Osteocyte (in vitro differentiated cells): ENCODE data around the gene C11orf24. TPM values are rescaled to one million over a fixed set of nuclear protein-coding genes. Genes with fewer than 3 reads are reported as not detected.

Source experiments
- DNase-seq: peaks from one replicate; pipeline ENCODE4 v3.0.0; 2021; ENCODE audit warnings: mixed read lengths; ENCODE audit not compliant: unreplicated experiment; ENCODE audit errors: extremely low spot score
- H3K27ac Mint-ChIP-seq: one replicate; pipeline ENCODE4 v1.8.0; 2021; ENCODE audit warnings: mild to moderate bottlenecking, mixed read lengths; ENCODE audit not compliant: unreplicated experiment
- H3K27me3 Mint-ChIP-seq: one replicate; pipeline ENCODE4 v1.8.0; 2021; ENCODE audit warnings: mixed read lengths; ENCODE audit not compliant: unreplicated experiment
- H3K36me3 Mint-ChIP-seq: one replicate; pipeline ENCODE4 v1.8.0; 2021; ENCODE audit warnings: mixed read lengths; ENCODE audit not compliant: unreplicated experiment
- H3K4me1 Mint-ChIP-seq: one replicate; pipeline ENCODE4 v1.8.0; 2021; ENCODE audit warnings: mixed read lengths; ENCODE audit not compliant: unreplicated experiment
- H3K4me3 Mint-ChIP-seq: one replicate; pipeline ENCODE4 v1.8.0; 2021; ENCODE audit warnings: mild to moderate bottlenecking, moderate library complexity, mixed read lengths; ENCODE audit not compliant: unreplicated experiment
- H3K9me3 Mint-ChIP-seq: one replicate; pipeline ENCODE4 v1.8.0; 2021; ENCODE audit warnings: mixed read lengths; ENCODE audit not compliant: unreplicated experiment
- CTCF ChIP-seq: fragments of 200-600 bp; sonication (generic); IDR thresholded peaks from 2 replicates; pipeline ENCODE4 v1.5.0; 2021; ENCODE audit warnings: antibody characterized with exemption, mild to moderate bottlenecking, moderate library complexity
- total RNA-seq: library from RNA; stranded (reverse); gene quantifications from 2 replicates; pipeline ENCODE4 v1.2.1, GENCODE V29; 2021

The C11orf24 gene
- total RNA-seq, 1 donor from 2014 or later: 80.9 TPM

- Mint-ChIP-seq H3K4me3 (no peak overlapping the region), H3K27me3 (no peaks in the 10 kb centered on the region), H3K9me3 (no peaks in the 10 kb centered on the region), H3K4me1 (peaks cover 22% of the 10 kb centered on the region), H3K36me3 (no peaks in the 10 kb centered on the region), H3K27ac (no peak overlapping the region)
- peak; percentile 95 for TF ChIP-seq CTCF
- DNase-seq: peak; percentile 93
These were observed 26.3 kb upstream of the C11orf24 start for GRCh38 chr11:68297812-68298658.

- Mint-ChIP-seq H3K36me3 (no peaks in the 10 kb centered on the region), H3K4me3 (no peak overlapping the region), H3K27me3 (no peaks in the 10 kb centered on the region), H3K9me3 (no peaks in the 10 kb centered on the region), H3K4me1 (peaks cover 18% of the 10 kb centered on the region), H3K27ac (no peak overlapping the region)
- TF ChIP-seq CTCF: no peak
- DNase-seq: no peak
These were observed 25.7 kb upstream of the C11orf24 start for GRCh38 chr11:68297494-68297811.

GRCh38 chr11:68297052-68297378, 25.2 kb upstream of the C11orf24 start:
- Mint-ChIP-seq H3K27me3 (no peaks in the 10 kb centered on the region), H3K4me3 (no peak overlapping the region), H3K27ac (no peak overlapping the region), H3K36me3 (no peaks in the 10 kb centered on the region), H3K9me3 (no peaks in the 10 kb centered on the region), H3K4me1 (peaks cover 17% of the 10 kb centered on the region)
- DNase-seq: no peak
- no peak for TF ChIP-seq CTCF

- Mint-ChIP-seq H3K36me3 (no peaks in the 10 kb centered on the region), H3K27me3 (no peaks in the 10 kb centered on the region), H3K4me3 (no peak overlapping the region), H3K4me1 (peaks cover 17% of the 10 kb centered on the region), H3K9me3 (no peaks in the 10 kb centered on the region), H3K27ac (no peak overlapping the region)
- no peak for DNase-seq
- TF ChIP-seq CTCF: no peak
These were observed 24.7 kb upstream of the C11orf24 start for GRCh38 chr11:68296344-68297051.

- no peak overlapping the region for H3K4me3 Mint-ChIP-seq
- no peaks in the 10 kb centered on the region for H3K27me3 Mint-ChIP-seq
- no peak for DNase-seq
- H3K27ac Mint-ChIP-seq: no peak overlapping the region
- no peak for TF ChIP-seq CTCF
- H3K4me1 Mint-ChIP-seq: peaks cover 17% of the 10 kb centered on the region
- H3K9me3 Mint-ChIP-seq: no peaks in the 10 kb centered on the region
- H3K36me3 Mint-ChIP-seq: no peaks in the 10 kb centered on the region
These were observed 24.2 kb upstream of the C11orf24 start for GRCh38 chr11:68295940-68296339.
